ENCODE measurements around the gene PCDH9. TPM values are rescaled to one million over a fixed set of nuclear protein-coding genes. Genes with fewer than 3 reads are reported as not detected.

PCDH9 gene
- total and polyA plus RNA-seq, 10 of the 15 experiments (the other 5 are each of a cell fraction or from before 2014, with no cell fraction given), result 0.02 to 2.3 (median 0.05) TPM; not detected in 1

- Histone ChIP-seq H3K79me2 (ENCODE audit: control insufficient read depth, insufficient read depth, low read length) (no peaks in the 10 kb centered on the region), H3K4me2 (ENCODE audit: control insufficient read depth, insufficient read depth) (no peak overlapping the region), H3K9ac (ENCODE audit: control insufficient read depth, insufficient read depth, low read length) (no peak overlapping the region), H4K20me1 (ENCODE audit: control insufficient read depth, insufficient read depth) (no peaks in the 10 kb centered on the region), H3K27ac (ENCODE audit: control insufficient read depth, insufficient read depth) (no peak overlapping the region), H3K4me1 (ENCODE audit: control insufficient read depth, insufficient read depth, low read length) (no peaks in the 10 kb centered on the region), H3K27me3 (replicated peaks in 1 of 2; ENCODE audit: control insufficient read depth in 2 of 2, insufficient read depth in 2 of 2, low read length in 1 of 2) (no peaks in the 10 kb centered on the region), H3K4me3 (no peak overlapping the region), H2AFZ (ENCODE audit: control insufficient read depth, low read depth, low read length) (no peak overlapping the region), H3K36me3 (ENCODE audit: control insufficient read depth in 2 of 2, insufficient read depth in 2 of 2, low read length in 1 of 2) (no peaks in the 10 kb centered on the region), H3K9me3 (replicated peaks; ENCODE audit: control insufficient read depth, insufficient read depth, low read length) (no peaks in the 10 kb centered on the region)
- SMC1A ChIA-PET (ENCODE audit: uncharacterized antibody, unreplicated experiment), result no interaction called here
- POLR2A ChIA-PET, result no interaction called here
- FAIRE-seq (no peak), DNase-seq (ENCODE audit: low read depth, low spot score) (no peak), ATAC-seq (no peak)
- in situ Hi-C loops (cut with MboI) (no loop called here), intact Hi-C loops (cut with micrococcal nuclease; ENCODE audit: unreplicated experiment) (no loop called here)
- no peak for TF ChIP-seq POU2F2 (IDR thresholded peaks at IDR 0.05; ENCODE audit: borderline replicate concordance, low read depth, low read length)
- 45% methylated on average over 4 of the region's 4 CpGs for WGBS (ENCODE audit: insufficient coverage, insufficient replicate concordance, low lambda C conversion rate, missing lambda C conversion rate)
- RAD21 ChIA-PET (ENCODE audit: unreplicated experiment), result no interaction called here
- CTCF ChIA-PET, result no interaction called here
- BruUV-seq (replicated peaks), result no TSS peak
Measured at GRCh38 chr13:66849706-66850105, 380.4 kb downstream of the PCDH9 start.

DNA sequence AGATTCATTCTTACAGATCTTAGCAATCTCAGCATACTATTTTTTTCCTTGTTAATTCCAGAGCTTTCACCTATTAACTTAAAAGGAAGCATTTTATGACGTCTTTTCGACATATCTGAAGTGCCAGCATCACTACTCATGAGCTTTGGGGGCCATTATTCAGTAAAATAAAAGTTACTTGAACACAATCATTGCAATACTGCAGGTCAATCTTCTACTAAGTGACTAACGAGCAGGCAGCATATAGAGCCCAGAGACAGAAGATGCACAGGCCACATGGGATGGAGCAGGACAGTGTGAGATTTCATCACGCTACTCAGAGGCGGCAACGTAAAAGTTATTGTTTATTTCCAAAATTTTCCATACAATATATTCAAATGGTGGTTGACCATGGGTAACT, 382.6 kb downstream of the PCDH9 start:
- in situ Hi-C loops (cut with MboI) (no loop called here), intact Hi-C loops (cut with micrococcal nuclease; ENCODE audit: unreplicated experiment) (no loop called here)
- Histone ChIP-seq H3K27ac (ENCODE audit: control insufficient read depth, insufficient read depth) (no peak overlapping the region), H2AFZ (ENCODE audit: control insufficient read depth, low read depth, low read length) (no peak overlapping the region), H3K9ac (ENCODE audit: control insufficient read depth, insufficient read depth, low read length) (no peak overlapping the region), H3K4me1 (ENCODE audit: control insufficient read depth, insufficient read depth, low read length) (no peaks in the 10 kb centered on the region), H4K20me1 (ENCODE audit: control insufficient read depth, insufficient read depth) (no peaks in the 10 kb centered on the region), H3K4me2 (ENCODE audit: control insufficient read depth, insufficient read depth) (no peak overlapping the region), H3K4me3 (no peak overlapping the region), H3K27me3 (replicated peaks in 1 of 2; ENCODE audit: control insufficient read depth in 2 of 2, insufficient read depth in 2 of 2, low read length in 1 of 2) (no peaks in the 10 kb centered on the region), H3K36me3 (ENCODE audit: control insufficient read depth in 2 of 2, insufficient read depth in 2 of 2, low read length in 1 of 2) (no peaks in the 10 kb centered on the region), H3K79me2 (ENCODE audit: control insufficient read depth, insufficient read depth, low read length) (no peaks in the 10 kb centered on the region), H3K9me3 (replicated peaks; ENCODE audit: control insufficient read depth, insufficient read depth, low read length) (no peaks in the 10 kb centered on the region)
- TF ChIP-seq BHLHE40 (IDR thresholded peaks at IDR 0.05; ENCODE audit: borderline replicate concordance in 1 of 2, low read depth in 2 of 2, low read length in 1 of 2), result no peak
- TF ChIP-seq, protein P1, sequence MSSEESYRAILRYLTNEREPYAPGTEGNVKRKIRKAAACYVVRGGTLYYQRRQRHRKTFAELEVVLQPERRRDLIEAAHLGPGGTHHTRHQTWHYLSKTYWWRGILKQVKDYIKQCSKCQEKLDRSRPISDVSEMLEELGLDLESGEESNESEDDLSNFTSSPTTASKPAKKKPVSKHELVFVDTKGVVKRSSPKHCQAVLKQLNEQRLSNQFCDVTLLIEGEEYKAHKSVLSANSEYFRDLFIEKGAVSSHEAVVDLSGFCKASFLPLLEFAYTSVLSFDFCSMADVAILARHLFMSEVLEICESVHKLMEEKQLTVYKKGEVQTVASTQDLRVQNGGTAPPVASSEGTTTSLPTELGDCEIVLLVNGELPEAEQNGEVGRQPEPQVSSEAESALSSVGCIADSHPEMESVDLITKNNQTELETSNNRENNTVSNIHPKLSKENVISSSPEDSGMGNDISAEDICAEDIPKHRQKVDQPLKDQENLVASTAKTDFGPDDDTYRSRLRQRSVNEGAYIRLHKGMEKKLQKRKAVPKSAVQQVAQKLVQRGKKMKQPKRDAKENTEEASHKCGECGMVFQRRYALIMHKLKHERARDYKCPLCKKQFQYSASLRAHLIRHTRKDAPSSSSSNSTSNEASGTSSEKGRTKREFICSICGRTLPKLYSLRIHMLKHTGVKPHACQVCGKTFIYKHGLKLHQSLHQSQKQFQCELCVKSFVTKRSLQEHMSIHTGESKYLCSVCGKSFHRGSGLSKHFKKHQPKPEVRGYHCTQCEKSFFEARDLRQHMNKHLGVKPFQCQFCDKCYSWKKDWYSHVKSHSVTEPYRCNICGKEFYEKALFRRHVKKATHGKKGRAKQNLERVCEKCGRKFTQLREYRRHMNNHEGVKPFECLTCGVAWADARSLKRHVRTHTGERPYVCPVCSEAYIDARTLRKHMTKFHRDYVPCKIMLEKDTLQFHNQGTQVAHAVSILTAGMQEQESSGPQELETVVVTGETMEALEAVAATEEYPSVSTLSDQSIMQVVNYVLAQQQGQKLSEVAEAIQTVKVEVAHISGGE (CRISPR knock-in tag; IDR thresholded peaks at IDR 0.05), result no peak
- no peak for TF ChIP-seq TCF12 (IDR thresholded peaks at IDR 0.05; ENCODE audit: low read depth, low read length)
- TF ChIP-seq SMC3 (IDR thresholded peaks at IDR 0.05; ENCODE audit: borderline replicate concordance, low read length), result no peak
- TF ChIP-seq STAT1 (conservative IDR thresholded peaks at IDR 0.05), result no peak
- TF ChIP-seq MAX (IDR thresholded peaks at IDR 0.05; ENCODE audit: low read depth, low read length), result no peak
- TF ChIP-seq RELA (IDR thresholded peaks at IDR 0.05; ENCODE audit: borderline replicate concordance, partially characterized antibody), result no peak
- no peak for TF ChIP-seq FOS (IDR thresholded peaks at IDR 0.05; ENCODE audit: borderline replicate concordance, extremely low read depth, insufficient read length)
- no peak for TF ChIP-seq EZH2 (IDR thresholded peaks at IDR 0.05; ENCODE audit: borderline replicate concordance, control insufficient read depth, low read depth, low read length)
- TF ChIP-seq ZNF217 (IDR thresholded peaks at IDR 0.05), result no peak
- TF ChIP-seq NFXL1 (IDR thresholded peaks at IDR 0.05; ENCODE audit: borderline replicate concordance), result no peak
- TF ChIP-seq SMAD5 (IDR thresholded peaks at IDR 0.05; ENCODE audit: low read depth), result no peak
- TF ChIP-seq ZNF207 (IDR thresholded peaks at IDR 0.05; ENCODE audit: borderline replicate concordance), result no peak
- TF ChIP-seq, protein P2, sequence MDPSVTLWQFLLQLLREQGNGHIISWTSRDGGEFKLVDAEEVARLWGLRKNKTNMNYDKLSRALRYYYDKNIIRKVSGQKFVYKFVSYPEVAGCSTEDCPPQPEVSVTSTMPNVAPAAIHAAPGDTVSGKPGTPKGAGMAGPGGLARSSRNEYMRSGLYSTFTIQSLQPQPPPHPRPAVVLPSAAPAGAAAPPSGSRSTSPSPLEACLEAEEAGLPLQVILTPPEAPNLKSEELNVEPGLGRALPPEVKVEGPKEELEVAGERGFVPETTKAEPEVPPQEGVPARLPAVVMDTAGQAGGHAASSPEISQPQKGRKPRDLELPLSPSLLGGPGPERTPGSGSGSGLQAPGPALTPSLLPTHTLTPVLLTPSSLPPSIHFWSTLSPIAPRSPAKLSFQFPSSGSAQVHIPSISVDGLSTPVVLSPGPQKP (IDR thresholded peaks at IDR 0.05; ENCODE audit: low read depth, low read length), result no peak
- SMC1A ChIA-PET (ENCODE audit: uncharacterized antibody, unreplicated experiment), result no interaction called here
- 27% methylated on average over 6 of the region's 6 CpGs for WGBS (ENCODE audit: insufficient coverage, insufficient replicate concordance, low lambda C conversion rate, missing lambda C conversion rate)
- FAIRE-seq, result no peak
- RAD21 ChIA-PET (ENCODE audit: unreplicated experiment), result no interaction called here
- no TSS peak for BruUV-seq (replicated peaks)
- POLR2A ChIA-PET, result no interaction called here
- CTCF ChIA-PET, result no interaction called here
- no peak for DNase-seq (ENCODE audit: low read depth, low spot score)
- ATAC-seq, result no peak
